Ovary (tissue), 3 donors: ENCODE measurements around the gene SENP7.
"Not testable (repeated sequence)": the region's sequence is repeated elsewhere in the genome, so short reads cannot be mapped to it uniquely, and the experiment has no call there.

ENCODE experiments used
- CTCF ChIP-seq, 3 donors: fragments of 450-650 bp in 2 of 3; fragments of 200-600 bp in 1 of 3; IDR thresholded peaks; one replicate each; pipeline versions ENCODE4 v1.5.1 to v1.8.0; 2016 to 2022; ENCODE audit warnings: antibody characterized with exemption in 3 of 3, mild to moderate bottlenecking in 1 of 3
- POLR2A ChIP-seq: fragments of 450-650 bp; IDR thresholded peaks from one replicate; pipeline ENCODE4 v1.6.1; 2017; ENCODE audit warnings: antibody characterized with exemption, mild to moderate bottlenecking, moderate library complexity
- donor health status: DM: no; HTN: no; CAD: no.

GRCh38 chr3:101474841-101475552, 38.0 kb downstream of the SENP7 start:
- TF ChIP-seq CTCF (IDR thresholded peaks at IDR 0.05); POLR2A: not testable (repeated sequence)
